Brain pericyte (primary cell): ENCODE measurements around the gene UVRAG.
"Not testable (repeated sequence)": the region's sequence is repeated elsewhere in the genome, so short reads cannot be mapped to it uniquely, and the experiment has no call there.

Source experiments
- DNase-seq: peaks from one replicate; pipeline ENCODE4 v3.0.0-alpha.2; 2012; ENCODE audit warnings: low read depth, low spot score

UVRAG gene

GRCh38 chr11:75916882-75917281 lies 101.9 kb downstream of the UVRAG start:
- no peak for DNase-seq

GRCh38 chr11:75918331-75918730 lies 103.3 kb downstream of the UVRAG start:
- no peak for DNase-seq

GRCh38 chr11:75919525-75919924 lies 104.5 kb downstream of the UVRAG start:
- DNase-seq = no peak

- no peak for DNase-seq
These were observed 105.8 kb downstream of the UVRAG start for GRCh38 chr11:75920848-75921247.

- no peak for DNase-seq
These were observed 106.8 kb downstream of the UVRAG start for GRCh38 chr11:75921808-75922207.

- DNase-seq = no peak
These were observed 110.2 kb downstream of the UVRAG start for GRCh38 chr11:75924966-75925784.

GRCh38 chr11:75925785-75926164 lies 110.8 kb downstream of the UVRAG start:
- no peak for DNase-seq

GRCh38 chr11:75929706-75930105 lies 114.7 kb downstream of the UVRAG start:
- no peak for DNase-seq

GRCh38 chr11:75930534-75930933 lies 115.5 kb downstream of the UVRAG start:
- no peak for DNase-seq

GRCh38 chr11:75931124-75931523 lies 116.1 kb downstream of the UVRAG start:
- no peak for DNase-seq

GRCh38 chr11:75933736-75934135 lies 118.7 kb downstream of the UVRAG start:
- not testable (repeated sequence) for DNase-seq

GRCh38 chr11:75934851-75935250 lies 119.8 kb downstream of the UVRAG start:
- no peak for DNase-seq

- DNase-seq = no peak
These were observed 123.5 kb downstream of the UVRAG start for GRCh38 chr11:75938543-75938942.

GRCh38 chr11:75939516-75939915 lies 124.5 kb downstream of the UVRAG start:
- DNase-seq = no peak

GRCh38 chr11:75939992-75940391 lies 125.0 kb downstream of the UVRAG start:
- DNase-seq = no peak

- no peak for DNase-seq
These were observed 125.9 kb downstream of the UVRAG start for GRCh38 chr11:75940911-75941310.

GRCh38 chr11:75944515-75944914 lies 129.5 kb downstream of the UVRAG start:
- DNase-seq = no peak

- no peak for DNase-seq
These were observed 130.4 kb downstream of the UVRAG start for GRCh38 chr11:75945446-75945845.

- no peak for DNase-seq
These were observed 130.9 kb downstream of the UVRAG start for GRCh38 chr11:75945947-75946346.

GRCh38 chr11:75946531-75947530 lies 131.8 kb downstream of the UVRAG start:
- DNase-seq = peak; percentile 57

GRCh38 chr11:75949023-75949672 lies 134.1 kb downstream of the UVRAG start:
- DNase-seq = no peak

GRCh38 chr11:75950141-75950540 lies 135.1 kb downstream of the UVRAG start:
- no peak for DNase-seq
